HG03565 (cell line): ENCODE data around the gene NT5C2.
A peak's percentile ranks its signal among the peaks of the same experiment; 100 is the strongest.

ENCODE experiments used
- ATAC-seq: cut with Tn5 transposase; IDR thresholded peaks from one replicate; pipeline ENCODE4 v1.9.1; 2021; ENCODE audit warnings: mild to moderate bottlenecking, moderate library complexity; ENCODE audit not compliant: unreplicated experiment

The NT5C2 gene

DNA sequence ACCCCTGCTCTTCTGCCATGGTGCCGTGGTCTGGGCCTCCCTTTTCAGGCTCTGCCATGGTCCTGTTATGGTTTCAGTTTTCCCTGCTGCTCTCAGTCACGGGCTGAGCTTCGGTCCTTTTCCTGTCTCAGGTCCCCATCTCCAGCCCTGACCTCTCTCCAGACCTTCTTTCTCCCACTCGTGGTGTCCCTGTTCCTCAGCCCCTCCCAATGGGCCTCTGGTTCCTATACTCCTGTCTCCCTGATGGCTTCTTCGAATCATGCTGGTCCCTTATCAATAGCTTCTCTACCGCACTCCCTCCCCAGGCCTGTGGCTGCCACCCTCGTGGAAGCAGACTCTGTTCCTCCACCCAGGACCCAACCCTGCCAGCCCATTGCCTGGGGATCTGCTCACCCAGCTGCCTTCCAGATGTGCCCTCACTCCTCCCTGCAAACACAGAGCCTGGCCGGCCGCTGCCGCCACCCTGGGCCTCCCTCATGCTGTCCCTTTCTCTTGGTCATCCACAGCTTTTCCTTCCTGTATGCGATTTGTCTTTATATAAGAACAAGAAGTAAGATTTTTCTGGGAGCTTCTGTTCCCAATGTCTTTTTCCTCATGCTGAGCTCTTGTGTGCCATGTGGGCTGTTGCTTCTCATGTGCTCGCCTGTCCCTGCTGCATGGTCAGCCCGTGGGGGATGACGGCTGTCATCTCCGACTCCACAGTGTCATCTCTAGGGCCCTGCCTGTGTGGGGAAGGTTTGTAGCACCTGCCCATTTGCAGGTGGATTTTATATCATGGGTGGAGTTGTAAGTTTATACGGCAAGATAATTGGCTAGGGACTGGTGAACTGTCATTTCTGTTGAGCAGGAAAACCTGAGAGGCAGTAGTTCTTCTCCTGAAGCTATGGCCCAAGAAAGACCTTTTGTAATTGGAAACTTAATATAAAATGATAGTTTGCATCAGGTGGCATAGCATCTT is 126.7 kb downstream of the NT5C2 start:
- no peak for ATAC-seq

DNA sequence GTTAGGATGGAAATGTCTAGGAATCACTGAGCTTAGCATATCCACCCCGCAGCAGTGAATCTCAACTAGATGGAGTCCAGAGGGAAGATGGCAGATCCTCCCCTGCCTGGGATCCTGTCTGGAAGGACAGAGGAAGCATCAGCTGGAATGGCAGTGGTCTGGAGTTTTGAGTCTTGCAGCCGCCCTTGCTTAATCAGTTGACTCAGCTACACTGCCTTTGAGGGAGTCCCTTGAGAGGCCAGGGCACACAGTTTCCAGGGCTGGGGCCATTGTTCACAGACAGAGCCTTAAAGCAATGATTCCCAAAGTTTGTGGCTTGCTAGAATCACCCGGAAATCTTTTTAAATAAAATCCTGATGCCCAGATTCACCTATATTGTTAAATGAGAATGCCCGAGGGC is 128.1 kb downstream of the NT5C2 start:
- no peak for ATAC-seq

GRCh38 chr10:103062854-103063590 is 130.1 kb downstream of the NT5C2 start:
- ATAC-seq, result no peak

DNA sequence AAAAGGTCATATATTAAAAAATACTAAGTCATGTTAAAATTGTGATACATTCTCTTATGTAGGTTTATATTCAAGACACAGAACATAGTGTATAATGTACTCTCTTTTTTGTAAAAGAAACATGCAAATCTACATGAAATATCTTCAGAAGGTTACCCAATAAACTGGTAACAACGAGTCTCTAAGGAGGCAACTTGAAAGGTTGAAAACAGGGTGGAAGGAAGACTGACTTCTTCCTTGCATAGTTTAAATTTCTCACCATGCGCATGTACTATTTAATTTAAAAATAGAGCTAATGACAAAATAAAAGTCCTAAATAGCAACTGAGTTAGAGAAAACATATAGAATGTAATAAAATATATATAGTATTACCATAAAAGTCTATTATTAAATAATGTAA is 132.5 kb downstream of the NT5C2 start:
- no peak for ATAC-seq

DNA sequence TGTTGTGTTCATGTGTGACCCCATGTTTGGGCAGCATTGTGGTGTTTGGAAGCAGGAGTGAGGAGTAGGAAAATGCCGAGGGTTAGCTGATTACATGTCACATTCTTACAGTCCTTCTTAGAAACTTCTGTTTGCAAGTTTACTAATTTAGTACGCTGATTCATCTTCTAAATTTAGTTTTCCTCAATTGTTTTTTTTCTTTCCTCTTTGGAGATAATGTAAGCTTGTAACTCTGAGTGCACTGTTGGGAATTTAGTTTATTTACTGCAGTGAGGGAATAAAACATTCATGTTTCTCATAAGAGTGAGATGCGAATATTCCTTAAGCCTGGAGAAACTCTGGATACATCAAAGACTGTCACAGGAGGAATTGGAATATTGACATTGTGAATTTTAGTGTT is 135.0 kb downstream of the NT5C2 start:
- ATAC-seq, result no peak

DNA sequence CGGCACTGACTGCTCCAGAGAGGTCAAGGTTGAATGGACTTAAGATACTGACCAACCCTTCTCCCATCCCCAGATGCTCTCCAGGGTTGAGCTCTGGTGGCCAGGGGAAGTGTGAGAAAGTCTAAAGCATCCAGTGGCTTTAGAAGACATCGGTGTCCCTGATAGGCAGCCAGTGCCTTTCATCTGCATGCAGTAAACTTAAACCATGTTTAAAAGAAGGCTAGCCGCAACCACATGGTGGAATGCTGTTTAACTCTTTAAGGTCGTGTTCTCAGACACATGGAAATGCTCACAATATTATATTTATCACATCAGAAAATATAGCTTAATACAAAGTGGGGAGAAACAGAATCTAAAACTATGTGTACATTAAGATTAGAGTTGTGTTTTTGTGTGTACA is 138.0 kb downstream of the NT5C2 start:
- no peak for ATAC-seq

GRCh38 chr10:103054621-103055020 is 138.5 kb downstream of the NT5C2 start:
- no peak for ATAC-seq

GRCh38 chr10:103053659-103054581 is 139.2 kb downstream of the NT5C2 start:
- ATAC-seq, result peak; percentile 59

DNA sequence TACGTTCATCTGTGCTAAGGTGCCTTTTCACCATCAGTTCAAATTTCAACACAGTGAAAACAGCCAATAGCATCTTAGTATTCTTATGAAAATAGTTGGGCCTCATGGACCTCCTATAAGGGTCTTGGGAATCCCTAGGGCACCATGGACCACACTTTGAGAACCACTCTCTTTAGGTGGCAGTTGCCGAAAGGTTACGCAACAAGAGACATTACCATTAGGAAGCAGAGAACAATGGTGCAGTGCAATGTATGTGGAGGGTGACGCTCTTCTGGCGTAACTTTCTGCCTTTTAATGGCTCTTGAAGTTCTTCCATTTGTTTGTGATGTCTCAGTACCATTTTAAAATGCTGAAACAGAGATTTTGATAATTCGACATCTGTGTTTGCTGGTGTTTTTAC is 143.8 kb downstream of the NT5C2 start:
- no peak for ATAC-seq

- no peak for ATAC-seq
Observed at GRCh38 chr10:103047381-103047780, 145.7 kb downstream of the NT5C2 start.

DNA sequence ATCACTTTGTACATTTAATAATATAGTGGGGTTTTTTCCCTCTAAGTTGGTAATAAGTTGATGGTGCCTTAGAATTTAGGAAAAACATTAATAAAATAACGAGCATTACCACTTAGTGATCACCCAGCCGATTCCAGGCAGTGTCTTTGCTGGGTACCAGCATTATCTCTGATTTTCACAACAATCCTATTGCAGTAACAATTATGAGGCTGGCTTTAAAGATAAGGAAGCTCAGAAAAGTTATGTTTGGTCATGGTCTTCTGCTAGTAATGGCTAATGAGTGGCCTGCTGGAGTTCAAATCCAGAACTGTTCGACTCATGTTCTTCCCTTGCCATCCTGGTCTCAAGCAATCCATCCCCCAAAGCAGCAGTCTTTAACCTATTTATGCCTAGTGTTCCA is 147.1 kb downstream of the NT5C2 start:
- no peak for ATAC-seq

DNA sequence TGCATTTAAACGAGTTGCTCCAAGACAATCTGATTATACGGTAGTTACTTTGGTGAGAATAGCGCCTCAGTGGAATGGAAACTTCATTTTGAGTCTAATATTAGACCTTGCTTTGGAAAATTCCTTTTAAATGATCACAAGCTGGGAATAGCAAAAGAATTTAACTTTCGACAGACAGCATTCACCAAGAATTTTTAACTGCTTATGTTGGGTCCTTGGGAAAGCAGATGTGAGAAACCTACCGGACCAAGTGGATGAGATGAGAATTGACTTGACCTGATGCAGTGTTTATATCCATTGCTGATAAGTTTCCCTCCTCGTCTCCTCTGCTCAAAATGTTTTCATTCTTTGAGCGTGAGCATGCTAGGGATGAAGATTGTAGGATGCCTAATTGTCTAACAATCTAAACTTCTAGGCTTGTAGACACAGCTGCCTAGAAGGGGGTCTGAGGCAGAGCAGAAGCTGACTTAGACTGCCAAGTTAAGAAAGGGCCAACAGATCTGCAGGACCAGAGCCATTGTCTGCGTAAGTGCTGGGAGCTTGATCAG is 148.1 kb downstream of the NT5C2 start:
- ATAC-seq, result no peak

- no peak for ATAC-seq
Observed at GRCh38 chr10:103042908-103043307, 150.2 kb downstream of the NT5C2 start.

DNA sequence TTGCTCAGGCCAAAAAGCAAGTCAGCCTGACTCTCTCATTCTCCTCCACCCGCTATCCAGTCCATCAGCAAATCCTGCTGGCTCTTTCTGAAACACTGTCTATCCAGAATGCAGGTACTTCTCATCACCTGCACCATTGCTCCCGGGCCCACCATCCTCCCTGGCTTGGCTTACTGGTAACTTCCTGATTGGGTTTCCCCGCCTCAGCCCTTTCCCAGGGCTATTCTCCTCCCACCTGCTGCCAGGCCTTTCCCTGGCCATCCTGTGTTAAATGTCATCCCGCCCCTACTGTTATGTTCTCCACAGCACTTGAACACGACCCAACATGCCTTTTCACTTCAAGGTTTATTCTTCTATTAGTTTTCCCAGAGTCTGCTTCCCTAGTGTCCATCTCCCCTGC is 150.9 kb downstream of the NT5C2 start:
- no peak for ATAC-seq

- ATAC-seq, result no peak
Observed at GRCh38 chr10:103041391-103041790, 151.7 kb downstream of the NT5C2 start.

- no peak for ATAC-seq
Observed at GRCh38 chr10:103040418-103040817, 152.7 kb downstream of the NT5C2 start.

DNA sequence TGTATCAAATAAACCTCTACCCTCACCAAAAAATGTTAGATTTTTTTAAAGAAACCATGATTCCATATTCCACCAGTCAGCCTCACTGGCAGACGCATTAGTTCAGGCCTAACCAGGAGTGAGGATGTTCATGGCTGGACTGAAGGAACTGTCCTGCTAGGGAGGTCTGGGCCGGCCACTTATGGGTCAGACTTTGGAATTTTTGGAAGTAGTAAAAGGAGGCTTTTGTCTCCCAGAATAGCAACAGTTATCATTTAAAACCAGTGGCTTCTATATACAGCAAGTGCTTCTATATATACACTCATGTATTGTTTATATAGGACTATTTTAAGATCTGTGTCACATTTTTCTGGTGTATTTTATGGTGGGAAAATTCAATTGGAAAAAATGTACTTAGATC is 154.5 kb downstream of the NT5C2 start:
- no peak for ATAC-seq
